ENCODE measurements around the gene SFTPB.

SFTPB gene

DNA sequence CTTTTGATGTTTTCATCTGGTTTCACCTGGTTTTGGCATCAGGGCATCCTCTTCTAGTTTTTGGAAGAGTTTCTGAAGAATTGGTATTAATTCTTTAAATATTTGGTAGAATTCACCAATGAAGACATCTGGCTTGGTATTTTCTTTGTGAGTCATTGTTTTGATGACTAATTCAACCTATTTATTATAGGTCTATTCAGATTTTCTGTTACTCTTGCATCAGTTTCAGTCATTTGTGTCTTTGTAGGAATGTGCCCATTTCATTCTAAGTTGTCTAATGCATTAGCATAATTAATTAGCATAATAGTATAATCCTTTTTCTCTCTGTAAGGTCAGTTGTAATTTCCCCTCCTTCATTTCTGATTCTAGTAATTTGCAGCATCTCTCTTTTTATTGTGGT lies 34.2 kb upstream of the SFTPB start:
- H3K27ac ChIP-seq: no peak overlapping the region

GRCh38 chr2:85699325-85699724 lies 31.3 kb upstream of the SFTPB start:
- no peak overlapping the region for H3K27ac ChIP-seq
- TF ChIP-seq ZFX (IDR thresholded peaks at IDR 0.05; ENCODE audit: borderline replicate concordance) (no peak), CTCF (IDR thresholded peaks at IDR 0.05) (no peak)

More for the DNA sequence above, 34.2 kb upstream of the SFTPB start:
- TF ChIP-seq CTCF (IDR thresholded peaks at IDR 0.05): no peak
- TF ChIP-seq ZFX (IDR thresholded peaks at IDR 0.05; ENCODE audit: borderline replicate concordance): no peak

GRCh38 chr2:85698880-85699254 lies 30.9 kb upstream of the SFTPB start:
- H3K27ac ChIP-seq: no peak overlapping the region
- TF ChIP-seq ZFX (IDR thresholded peaks at IDR 0.05; ENCODE audit: borderline replicate concordance): no peak
- no peak for TF ChIP-seq CTCF (IDR thresholded peaks at IDR 0.05)

GRCh38 chr2:85698184-85698879 lies 30.3 kb upstream of the SFTPB start:
- no peak overlapping the region for H3K27ac ChIP-seq
- TF ChIP-seq ZFX (IDR thresholded peaks at IDR 0.05; ENCODE audit: borderline replicate concordance) (no peak), CTCF (IDR thresholded peaks at IDR 0.05) (no peak)

DNA sequence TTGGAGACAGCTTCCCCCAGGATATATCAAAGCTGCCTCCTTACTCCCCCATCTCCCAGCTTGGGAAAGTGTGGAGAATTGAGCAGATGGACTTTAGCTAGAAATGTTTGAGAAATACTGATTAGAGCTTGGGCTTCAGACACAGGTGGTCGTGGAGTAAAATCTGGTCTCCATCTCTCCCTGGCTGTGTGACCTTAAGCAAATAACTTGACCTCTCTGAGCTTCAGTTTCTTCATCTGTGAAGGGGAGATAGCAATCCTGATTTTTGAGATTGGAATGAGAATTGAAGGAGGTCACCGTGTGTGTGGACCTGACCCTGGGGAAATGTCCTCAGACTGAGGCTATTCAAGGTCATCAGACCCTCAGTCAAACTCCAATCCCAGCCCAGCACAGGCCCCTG lies 29.7 kb upstream of the SFTPB start:
- H3K27ac ChIP-seq: no peak overlapping the region
- TF ChIP-seq ZFX (IDR thresholded peaks at IDR 0.05; ENCODE audit: borderline replicate concordance): no peak
- no peak for TF ChIP-seq CTCF (IDR thresholded peaks at IDR 0.05)

- no peak for TF ChIP-seq ZFX (IDR thresholded peaks at IDR 0.05; ENCODE audit: borderline replicate concordance)
- no peak overlapping the region for H3K27ac ChIP-seq
Observed at GRCh38 chr2:85697096-85697495, 29.1 kb upstream of the SFTPB start.

GRCh38 chr2:85695691-85696668 lies 28.0 kb upstream of the SFTPB start:
- TF ChIP-seq ZFX (IDR thresholded peaks at IDR 0.05; ENCODE audit: borderline replicate concordance): no peak
- TF ChIP-seq CTCF (IDR thresholded peaks at IDR 0.05): no peak
- H3K27ac ChIP-seq: no peak overlapping the region
